HG03097 (cell line): ENCODE measurements around the gene GGCX.
"Not testable (repeated sequence)": the region's sequence is repeated elsewhere in the genome, so short reads cannot be mapped to it uniquely, and the experiment has no call there.

Experiments used
- ATAC-seq: cut with Tn5 transposase; IDR thresholded peaks from one replicate; pipeline ENCODE4 v1.9.1; 2021; ENCODE audit not compliant: unreplicated experiment, low FRiP score

Gene GGCX

DNA sequence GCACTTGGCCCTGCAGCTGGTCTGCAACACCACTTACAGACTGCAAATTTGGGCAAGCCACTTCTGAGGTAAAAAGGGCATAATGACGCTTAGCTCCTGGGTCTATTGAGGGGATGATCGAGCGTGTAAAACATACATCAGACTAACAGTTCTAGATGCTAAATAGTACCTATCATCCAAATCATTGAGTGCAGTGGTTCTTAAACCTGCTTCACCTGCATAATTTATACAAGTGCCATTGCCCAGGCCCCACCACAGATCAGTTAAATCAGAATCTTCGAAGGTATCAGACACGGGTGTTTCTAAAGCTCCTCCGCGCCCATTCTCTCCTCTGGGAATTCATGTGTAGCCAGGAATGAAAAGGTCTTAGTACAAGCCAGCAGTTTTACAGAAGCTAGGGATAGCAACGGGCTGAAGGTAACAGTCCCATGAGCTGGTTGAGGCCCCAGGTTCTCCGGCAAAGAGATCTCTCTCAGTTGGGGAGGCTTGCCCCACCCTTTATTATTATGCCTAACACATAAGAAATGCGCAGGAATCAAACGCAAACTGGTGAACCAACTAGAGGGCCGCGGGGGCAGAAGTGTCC lies 33.5 kb upstream of the GGCX start:
- ATAC-seq: no peak

DNA sequence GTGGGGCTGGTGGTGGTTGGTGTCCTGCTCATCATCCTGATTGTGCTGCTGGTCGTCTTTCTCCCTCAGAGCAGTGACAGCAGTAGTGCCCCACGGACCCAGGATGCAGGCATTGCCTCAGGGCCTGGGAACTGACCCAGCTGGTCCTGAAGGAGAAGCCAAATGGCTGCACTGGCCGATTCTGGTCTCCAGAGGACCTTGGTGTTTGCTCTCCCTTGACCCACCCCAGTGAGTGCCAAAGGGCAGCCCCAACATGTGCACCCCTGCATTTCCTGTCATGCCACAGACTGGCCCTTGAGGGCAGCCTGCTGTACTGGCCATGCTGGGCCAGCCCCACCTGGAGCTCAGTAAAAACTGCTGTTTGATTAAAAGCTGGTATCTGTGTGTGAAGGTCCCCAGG lies 31.7 kb upstream of the GGCX start:
- no peak for ATAC-seq

DNA sequence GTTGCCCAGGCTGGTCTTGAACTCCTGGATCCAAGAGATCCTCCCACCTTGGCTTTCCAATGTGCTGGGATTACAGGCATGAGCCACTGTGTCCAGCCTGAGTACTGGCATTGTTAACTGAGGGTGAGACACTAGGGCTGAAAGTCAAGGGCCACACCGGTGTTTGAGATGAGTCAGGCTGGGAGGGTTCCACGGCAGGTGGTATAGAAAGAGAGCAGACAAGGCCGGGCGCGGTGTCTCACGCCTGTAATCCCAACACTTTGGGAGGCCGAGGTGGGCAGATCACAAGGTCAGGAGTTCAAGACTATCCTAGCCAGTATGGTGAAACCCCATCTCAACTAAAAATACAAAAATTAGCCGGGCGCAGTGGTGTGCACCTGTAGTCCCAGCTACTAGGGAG lies 31.0 kb upstream of the GGCX start:
- ATAC-seq: not testable (repeated sequence)

DNA sequence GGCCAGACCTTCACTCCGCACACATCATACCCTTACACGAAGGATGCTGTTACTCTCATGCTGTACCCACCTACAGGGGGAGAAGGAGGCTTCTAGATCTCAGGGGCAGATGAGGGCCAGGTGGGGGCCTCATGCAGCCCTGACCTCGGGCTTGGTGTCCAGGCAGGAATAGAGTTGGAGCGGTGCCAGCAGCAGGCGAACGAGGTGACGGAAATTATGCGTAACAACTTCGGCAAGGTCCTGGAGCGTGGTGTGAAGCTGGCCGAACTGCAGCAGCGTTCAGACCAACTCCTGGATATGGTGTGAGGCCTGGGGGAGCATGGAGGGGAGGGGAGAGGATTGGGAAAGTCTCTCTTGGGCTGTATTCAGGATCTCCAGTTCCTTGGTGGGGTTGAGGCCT lies 30.3 kb upstream of the GGCX start:
- ATAC-seq: no peak

DNA sequence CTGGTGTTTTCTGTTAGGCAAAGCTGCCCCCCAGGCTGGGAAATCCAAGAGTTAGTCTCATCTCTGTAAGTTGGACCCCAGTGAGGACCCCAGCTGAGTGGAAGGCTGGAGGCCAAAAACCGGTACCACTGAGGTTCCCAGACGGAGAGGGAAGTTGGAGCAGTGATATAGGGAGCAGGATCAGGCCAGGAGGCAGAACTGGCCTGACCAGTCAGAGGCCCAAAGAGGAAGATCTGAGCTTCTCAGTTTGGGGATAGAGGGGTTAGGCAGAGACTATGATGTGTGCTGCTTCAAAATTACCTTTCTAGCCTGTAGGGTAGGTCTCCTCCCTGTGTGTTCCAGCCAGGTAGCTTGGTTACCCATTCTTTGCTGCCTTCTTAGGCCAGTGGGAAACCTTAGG lies 29.7 kb upstream of the GGCX start:
- no peak for ATAC-seq

DNA sequence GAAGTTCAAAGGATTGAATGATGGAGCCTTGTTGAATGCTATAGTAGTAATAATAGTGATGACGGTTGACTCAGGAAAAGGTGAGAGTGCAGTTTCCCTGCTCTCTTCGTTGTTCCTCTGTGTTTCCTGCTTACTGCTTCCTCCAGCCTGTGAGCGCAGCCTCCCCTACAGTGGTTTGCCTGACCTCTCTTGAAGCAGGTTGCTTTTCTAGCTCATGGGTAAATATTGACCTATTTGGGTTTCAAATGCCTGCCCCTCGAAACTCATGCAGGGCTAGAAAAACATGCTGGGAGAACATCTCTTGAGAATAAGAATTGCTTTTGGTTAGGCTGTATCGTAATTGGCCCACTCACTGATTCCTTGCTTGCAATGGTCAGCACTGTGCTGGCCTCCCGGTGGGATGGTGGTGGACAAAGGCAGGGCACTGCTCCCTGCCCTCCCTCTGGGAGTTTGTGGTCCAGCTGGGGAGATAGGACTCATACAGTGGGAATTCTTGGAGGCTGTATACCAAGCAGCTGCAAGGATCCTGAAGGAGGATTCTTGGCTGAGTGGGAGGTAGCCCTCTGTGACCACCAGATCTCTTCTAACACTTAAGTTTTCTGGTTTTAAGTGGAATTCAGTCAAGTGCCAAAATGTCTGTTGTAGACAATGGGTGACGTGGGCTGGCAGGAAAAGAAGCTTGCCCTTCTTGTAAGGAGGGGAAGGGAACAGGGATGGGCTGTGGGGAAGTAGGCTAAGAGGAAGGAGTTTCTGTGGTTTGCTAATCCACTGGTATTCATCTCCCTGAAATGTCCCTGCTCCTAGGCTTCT lies 28.9 kb upstream of the GGCX start:
- ATAC-seq: no peak

DNA sequence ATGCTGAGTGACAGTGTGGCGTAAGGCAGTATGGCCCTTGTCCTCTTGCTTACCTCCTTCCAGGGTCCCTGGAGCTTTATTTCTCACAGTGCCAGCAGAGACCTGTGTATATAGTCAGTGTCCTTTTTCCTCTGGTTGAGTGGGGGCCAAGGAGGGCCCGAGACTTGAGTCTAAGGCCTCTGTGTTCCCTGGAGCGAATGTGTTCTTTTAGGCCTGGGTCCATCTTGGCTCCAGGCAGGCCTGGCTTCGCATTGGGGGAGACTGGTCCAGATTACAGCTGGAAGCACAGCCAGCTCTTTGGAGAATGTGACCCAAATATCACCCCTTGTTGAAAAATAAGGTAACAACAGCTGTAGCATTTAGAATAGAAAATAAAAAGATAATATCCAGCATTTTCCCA lies 27.9 kb upstream of the GGCX start:
- ATAC-seq: no peak

DNA sequence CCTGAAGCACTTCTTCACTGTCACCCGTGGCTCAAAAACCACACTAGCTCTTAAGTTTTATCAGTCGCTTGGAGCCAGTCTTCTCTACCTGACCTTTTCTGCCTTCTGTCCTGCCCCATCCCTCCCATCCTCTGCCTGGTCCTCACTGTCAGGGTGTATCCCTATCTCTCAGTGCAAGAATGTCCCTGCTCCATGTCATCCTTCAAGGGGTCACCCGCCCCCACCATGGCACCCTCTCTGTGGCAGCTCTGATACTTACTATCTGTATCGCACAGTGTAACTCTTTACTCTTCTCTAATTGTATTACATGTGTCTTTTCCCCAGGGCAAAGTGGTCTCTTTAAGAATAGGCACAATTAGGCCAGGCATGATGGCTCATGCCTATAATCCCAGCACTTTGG lies 27.4 kb upstream of the GGCX start:
- ATAC-seq: no peak

DNA sequence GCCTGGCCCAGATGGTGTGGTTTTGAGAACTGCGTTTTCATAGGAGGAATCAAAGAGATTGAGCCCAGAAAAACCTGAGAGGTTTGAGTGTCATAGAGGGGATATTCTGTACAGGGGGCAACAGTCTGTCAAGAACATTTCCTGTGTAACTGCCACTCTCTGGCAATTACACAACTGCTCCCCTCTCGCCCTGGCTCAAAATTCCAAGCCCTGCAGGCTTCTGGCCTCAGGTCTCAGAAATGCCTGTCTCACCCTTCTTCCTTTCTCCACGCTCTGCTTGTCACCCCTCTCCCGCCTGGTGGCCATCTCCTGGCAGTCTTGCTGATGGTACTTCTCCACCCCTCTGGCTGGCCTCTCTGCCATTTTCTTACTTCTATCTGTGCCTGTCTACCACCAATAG lies 26.9 kb upstream of the GGCX start:
- ATAC-seq: no peak

DNA sequence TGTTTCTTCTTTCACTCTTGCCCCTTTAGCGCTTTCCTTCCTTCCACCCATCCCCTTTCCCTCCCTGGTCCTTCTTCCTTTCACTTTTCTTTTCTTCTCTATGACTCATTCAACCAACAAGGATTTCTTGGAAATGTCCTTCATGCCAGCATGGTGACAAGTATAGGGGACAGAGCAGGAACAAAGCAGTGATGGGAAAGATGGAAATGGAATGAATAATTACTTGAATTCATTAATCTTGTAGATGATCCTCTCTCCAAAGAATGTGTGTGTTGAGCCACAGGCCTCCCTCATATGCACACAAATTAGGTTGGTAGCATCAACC lies 24.4 kb upstream of the GGCX start:
- no peak for ATAC-seq

DNA sequence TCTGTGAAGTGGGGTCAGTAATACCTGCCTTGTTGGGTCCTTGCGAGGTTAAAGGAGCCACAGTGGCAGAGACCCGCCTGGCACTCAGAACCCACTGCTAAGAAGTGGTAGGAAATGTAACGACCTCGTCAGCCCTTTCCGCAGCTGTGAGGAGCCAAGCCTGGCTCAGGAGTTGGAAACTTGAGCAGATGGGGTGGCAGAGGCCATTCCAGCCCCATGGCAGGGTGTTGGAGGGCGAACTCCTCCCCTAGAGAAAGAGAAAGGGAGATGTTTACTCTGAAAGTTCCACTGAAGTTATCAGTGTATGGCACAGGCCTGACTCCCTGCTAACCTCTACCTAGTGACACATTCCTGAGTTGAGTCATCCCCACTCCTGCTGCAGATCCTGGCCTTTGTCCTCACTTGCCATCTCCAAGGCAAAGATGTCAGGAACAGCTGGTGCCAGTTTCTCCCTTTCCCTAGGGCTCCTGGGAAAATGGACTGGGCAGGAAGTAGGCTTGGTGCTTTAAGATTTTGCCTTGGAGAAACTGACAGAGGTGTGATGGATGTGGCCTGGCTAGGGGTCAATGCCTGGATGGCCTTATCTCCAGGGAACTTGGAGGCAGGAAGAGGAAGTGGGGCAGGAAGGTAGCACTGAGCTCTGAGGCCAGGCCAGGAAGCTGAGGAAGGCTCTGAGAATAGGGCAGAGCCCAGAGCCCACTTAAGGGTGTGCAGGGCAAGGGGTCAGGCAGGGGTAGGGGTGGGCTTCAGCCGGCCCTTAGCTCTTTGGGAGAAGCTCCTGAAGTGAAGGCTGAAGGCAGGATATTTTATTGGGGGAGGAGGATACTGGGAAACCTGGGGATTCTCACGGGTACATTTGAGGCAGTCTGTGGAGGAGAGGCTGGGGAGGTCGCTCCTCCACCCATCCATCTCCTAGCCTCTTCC lies 23.8 kb upstream of the GGCX start:
- ATAC-seq: no peak

DNA sequence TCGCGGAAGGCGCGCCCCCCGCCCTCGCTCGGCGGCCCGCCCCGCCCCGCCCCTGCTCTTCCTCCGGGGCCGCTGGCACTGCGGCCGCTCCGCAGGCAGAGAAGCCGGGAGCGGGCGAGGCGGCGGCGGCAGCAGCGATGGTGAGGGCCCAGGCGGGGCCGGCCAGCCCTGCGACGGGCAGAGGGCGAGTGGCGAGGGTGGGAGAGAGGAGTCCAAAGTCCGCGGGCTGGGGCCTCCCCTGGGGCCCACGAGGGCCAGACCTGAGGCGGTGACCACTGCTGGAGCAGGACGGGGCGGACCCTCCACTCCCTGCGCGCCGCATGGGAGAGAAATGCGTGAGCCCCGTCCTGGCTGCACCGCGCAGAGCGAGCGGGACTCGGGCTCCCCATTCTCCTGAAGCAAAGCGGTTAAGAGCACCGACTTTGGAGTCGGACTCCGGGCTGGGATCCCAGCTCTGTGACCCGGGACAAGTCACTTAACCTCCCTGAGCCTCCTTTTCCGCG lies 23.1 kb upstream of the GGCX start, which contains the start of gene VAMP5:
Gene VAMP5, plus strand, starts transcription at position 78 of the 503 bp plus-strand sequence. Its CDS starts 60 bp downstream, at position 138.
- no peak for ATAC-seq

DNA sequence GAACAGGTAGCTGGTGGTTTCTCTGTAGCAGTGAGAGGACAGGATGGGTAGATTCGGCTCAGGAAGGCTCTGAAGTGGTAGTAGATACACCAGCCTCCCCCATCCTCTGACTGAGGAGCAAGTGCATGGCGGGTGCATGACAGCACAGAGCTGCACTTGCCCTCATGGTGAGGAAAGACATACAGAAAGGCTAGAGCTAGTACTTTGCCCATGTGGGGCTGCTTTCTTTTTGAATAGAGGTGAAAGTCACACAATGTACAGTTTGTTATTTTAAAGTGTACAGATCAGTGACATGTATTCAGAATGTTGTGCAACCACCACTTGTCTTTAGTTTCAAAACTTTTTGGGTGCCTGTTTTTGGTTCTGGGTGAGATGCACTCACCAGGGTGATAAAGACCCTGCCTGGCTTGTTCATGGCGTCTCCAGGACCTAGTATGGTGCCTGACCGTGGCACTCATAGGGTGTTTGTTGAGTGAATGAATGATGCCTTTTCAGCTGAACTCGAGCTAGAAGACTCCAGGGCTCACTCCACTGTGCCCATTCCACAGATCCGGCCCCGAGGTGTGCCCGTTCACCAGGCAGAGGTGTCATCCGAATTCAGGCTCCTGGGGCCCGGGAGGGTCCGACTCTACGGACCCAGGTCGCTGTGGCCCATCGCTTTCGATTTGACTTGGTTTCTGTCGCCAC lies 22.5 kb upstream of the GGCX start:
- ATAC-seq: no peak

DNA sequence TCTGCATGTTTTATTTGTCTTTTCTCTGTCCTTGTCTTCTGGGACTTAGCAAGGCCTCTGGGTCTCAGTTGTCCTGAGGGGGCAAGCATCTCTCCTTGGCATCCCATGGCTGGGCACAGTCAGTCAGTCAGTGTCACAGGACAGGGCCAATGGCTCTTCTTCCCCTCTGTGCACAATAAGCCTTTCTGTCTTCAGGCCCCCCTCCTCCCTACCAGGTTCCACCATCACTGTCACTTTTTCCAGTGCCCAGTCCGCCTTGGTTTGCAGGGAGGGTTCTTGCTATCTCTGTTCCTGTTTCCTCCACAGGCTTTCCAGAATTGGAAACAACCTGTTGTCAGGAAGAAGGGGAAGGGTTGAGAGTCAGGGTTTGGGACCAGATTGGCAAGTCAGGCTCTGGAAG lies 21.2 kb upstream of the GGCX start:
- no peak for ATAC-seq

DNA sequence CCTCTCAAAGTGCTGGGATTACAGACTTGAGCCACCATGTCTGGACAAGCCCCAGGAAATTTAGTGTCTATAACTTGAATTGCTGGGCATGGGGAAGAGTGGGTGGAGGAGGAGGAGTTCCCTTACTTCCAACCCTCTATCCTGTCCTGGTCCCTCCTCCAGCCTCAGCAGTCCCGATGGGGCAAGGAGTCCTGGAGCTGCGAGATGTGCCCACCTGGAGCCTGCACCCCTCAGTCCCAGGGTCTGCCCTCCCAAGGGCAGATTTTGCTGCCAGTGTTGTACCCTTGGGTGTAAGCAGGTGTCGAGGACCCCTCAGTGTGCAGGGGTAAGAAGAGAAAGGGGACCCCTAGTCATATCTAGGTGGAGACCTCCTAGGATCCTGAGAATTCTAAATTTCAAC lies 18.9 kb upstream of the GGCX start:
- no peak for ATAC-seq

DNA sequence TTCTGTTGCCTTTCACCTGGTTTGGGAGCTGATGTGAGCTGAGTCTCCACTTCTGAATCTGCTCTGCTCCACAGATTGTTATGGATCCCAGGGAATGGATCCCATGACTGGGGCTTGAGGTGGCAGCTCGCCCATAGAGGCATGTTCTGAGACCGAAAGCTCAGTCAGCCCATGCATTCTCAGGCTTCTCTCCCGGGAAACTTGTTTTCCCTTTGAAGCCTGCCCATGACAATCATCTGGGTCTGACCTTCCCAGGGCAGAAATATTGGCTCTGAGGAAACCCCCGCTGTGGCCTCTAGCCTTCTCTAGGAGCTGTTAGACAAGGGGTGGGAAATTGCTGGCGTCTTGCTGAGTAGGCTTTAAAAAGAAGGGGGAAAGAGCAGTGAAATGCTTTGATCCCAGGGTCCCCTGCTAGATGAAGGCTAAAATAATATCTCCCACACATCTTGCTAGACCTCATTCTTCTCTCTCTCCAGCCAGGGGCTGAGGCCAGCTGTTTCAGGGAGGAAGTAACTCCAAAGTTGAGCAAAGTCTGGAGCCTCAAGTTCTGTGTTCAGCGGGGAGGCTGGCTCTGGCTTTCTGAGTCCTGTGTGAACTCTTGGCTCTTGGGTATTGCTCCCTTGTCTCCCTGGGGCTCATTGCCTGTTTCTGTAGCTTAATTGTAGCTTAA lies 18.1 kb upstream of the GGCX start:
- no peak for ATAC-seq

DNA sequence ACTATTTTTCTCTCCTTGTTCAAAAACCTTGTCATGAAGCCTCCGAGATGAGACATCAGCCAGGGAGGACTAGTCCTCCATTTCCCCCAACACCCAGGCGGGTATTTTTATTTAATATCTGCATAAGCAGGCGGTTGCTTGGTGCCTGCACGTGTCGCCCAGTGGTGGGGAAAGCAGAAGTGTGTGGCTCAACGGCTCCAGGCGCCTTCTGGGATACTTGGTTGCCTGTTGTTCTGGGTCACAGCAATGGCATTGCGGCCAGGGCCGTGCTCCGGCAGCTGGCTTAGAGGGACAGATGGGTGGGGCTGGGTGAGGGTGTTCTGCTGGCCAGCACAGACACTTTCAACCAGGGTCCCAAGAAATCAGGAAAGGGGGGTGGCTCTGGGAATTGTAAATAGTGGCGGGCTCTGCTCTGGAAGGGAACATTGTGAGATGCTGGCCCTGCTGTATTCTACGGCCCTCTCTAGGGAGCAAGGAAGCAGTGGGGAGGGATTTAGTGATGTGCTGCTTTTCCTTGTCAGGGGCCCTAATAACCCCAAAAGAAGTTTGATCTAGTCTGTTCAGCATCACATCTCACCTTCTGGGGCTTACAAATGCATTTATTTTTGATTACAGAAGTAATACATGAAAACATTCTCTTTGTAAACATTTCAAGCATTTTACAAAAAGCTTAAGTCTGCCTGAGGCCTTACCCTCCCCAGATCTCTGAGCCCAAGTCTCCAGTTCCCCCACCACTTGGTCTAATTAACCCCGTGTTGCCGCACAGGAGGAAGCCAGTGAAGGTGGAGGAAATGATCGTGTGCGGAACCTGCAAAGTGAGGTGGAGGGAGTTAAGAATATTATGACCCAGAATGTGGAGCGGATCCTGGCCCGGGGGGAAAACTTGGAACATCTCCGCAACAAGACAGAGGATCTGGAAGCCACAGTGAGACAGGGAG lies 17.2 kb upstream of the GGCX start:
- no peak for ATAC-seq

DNA sequence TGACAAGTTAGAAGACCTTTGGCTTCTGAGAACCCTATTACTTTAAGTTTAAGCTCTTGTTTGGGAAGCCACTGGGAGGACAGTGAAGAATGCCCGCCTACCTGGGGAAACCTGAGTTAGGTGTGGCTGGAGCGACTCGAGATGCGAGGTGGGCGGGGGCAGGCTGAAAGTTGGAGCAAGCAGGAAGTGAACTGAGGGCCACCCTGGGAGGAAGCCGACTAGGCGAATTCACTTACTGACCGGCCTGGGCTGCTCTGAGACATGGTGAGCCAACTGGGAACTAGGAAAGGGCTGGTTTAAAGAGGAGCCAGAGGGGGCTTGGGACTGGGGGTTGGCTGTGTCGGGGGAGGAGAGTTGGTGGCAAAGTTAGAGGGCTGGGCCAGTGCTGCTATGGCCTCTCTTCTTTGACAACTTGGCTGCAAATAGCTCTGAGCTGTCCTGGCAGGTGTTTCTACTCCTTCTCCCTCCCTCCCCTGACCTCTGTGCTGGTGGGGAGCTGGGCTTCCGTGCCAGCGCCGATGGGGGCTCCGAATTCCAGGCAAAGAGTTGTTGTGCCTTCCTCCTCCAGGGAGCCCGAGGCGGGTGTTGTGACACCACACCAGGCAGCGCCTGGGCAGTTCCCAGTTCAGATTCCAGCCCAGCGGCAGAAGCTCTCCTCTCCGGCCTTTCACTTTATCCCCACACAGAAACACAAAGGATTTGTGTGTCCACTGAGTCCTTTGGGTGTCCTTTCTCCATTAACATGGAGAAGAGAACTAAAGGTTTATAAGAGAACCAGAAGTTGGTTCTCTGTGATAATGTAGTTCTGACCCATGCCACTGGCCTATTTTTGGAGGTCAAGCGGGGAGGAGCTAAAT lies 16.3 kb upstream of the GGCX start, which contains the start of gene VAMP8:
Gene VAMP8, plus strand, starts transcription at position 201 of the 857 bp plus-strand sequence. Its CDS starts 61 bp downstream, at position 262.
- no peak for ATAC-seq
